Measurements from ENCODE around the gene PTPRD.

- TF ChIP-seq, protein P1, sequence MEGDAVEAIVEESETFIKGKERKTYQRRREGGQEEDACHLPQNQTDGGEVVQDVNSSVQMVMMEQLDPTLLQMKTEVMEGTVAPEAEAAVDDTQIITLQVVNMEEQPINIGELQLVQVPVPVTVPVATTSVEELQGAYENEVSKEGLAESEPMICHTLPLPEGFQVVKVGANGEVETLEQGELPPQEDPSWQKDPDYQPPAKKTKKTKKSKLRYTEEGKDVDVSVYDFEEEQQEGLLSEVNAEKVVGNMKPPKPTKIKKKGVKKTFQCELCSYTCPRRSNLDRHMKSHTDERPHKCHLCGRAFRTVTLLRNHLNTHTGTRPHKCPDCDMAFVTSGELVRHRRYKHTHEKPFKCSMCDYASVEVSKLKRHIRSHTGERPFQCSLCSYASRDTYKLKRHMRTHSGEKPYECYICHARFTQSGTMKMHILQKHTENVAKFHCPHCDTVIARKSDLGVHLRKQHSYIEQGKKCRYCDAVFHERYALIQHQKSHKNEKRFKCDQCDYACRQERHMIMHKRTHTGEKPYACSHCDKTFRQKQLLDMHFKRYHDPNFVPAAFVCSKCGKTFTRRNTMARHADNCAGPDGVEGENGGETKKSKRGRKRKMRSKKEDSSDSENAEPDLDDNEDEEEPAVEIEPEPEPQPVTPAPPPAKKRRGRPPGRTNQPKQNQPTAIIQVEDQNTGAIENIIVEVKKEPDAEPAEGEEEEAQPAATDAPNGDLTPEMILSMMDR (conservative IDR thresholded peaks at IDR 0.05 in 1 of 2, IDR thresholded peaks at IDR 0.05 in 1 of 2; ENCODE audit: low read depth in 1 of 2, low read length in 2 of 2) = no peak
- TF ChIP-seq EZH2 (IDR thresholded peaks at IDR 0.05; ENCODE audit: low read length, missing control alignments) = no peak
Measured at GRCh38 chr9:9170439-9171134, 1442.2 kb downstream of the PTPRD start.

Data from fibroblast of lung (primary cell).